ENCODE measurements around the gene CIB2.

DNA sequence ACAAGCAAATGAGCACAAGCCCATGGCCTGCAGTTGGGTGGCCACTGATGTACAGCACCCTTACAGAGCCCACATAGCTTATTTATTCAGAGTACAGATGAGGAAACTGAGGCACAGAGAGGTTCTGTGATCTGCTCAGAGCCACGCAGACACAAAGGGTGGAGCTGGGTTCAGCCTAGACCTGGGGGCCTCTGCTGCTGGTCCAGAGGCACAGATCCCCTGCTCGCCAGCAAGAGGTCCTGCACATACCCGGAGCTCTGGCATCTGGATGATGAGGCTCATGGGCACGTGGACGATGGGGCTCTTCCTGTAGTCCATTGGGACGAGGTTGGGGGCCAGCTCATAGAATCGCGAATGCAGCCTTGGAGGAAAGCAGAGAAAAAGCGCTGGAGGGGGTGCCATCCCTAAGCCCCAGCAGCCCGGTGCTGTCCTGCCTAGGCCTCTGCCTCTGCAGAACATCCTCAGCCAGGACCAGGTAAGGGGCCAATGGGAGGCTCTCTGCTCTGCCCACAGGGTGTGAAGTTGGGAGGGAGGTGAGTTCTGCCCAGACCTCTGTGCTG lies 20.2 kb downstream of the CIB2 start:
- no peak for TF ChIP-seq POLR2A (IDR thresholded peaks at IDR 0.05)
- TF ChIP-seq, protein P1, sequence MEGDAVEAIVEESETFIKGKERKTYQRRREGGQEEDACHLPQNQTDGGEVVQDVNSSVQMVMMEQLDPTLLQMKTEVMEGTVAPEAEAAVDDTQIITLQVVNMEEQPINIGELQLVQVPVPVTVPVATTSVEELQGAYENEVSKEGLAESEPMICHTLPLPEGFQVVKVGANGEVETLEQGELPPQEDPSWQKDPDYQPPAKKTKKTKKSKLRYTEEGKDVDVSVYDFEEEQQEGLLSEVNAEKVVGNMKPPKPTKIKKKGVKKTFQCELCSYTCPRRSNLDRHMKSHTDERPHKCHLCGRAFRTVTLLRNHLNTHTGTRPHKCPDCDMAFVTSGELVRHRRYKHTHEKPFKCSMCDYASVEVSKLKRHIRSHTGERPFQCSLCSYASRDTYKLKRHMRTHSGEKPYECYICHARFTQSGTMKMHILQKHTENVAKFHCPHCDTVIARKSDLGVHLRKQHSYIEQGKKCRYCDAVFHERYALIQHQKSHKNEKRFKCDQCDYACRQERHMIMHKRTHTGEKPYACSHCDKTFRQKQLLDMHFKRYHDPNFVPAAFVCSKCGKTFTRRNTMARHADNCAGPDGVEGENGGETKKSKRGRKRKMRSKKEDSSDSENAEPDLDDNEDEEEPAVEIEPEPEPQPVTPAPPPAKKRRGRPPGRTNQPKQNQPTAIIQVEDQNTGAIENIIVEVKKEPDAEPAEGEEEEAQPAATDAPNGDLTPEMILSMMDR (IDR thresholded peaks at IDR 0.05): no peak
- no peak for TF ChIP-seq EP300 (IDR thresholded peaks at IDR 0.05)
